Measurements from ENCODE around the gene KRTAP25-1. TPM values are rescaled to one million over a fixed set of nuclear protein-coding genes. Genes with fewer than 3 reads are reported as not detected.

KRTAP25-1 gene
- total RNA-seq, 1 donor from 2014 or later = not detected

- Mint-ChIP-seq H3K4me1 (no peaks in the 10 kb centered on the region), H3K27me3 (no peaks in the 10 kb centered on the region), H3K36me3 (ENCODE audit: low read depth) (no peaks in the 10 kb centered on the region), H3K27ac (no peak overlapping the region), H3K9me3 (peaks cover 7% of the 10 kb centered on the region), H3K4me3 (no peak overlapping the region)
- intact Hi-C loops (cut with micrococcal nuclease) = no loop called here
- CTCF ChIA-PET = no interaction called here
- DNase-seq = no peak
- no peak for TF ChIP-seq CTCF (IDR thresholded peaks at IDR 0.05)
- POLR2A ChIA-PET = no interaction called here
- no peak for ATAC-seq (ENCODE audit: low read depth)
Measured at GRCh38 chr21:30255679-30256078, 33.6 kb downstream of the KRTAP25-1 start.

- no peaks in the 10 kb centered on the region for H3K36me3 Mint-ChIP-seq (ENCODE audit: low read depth)
Measured at GRCh38 chr21:30251781-30252180, 37.5 kb downstream of the KRTAP25-1 start.

GRCh38 chr21:30249936-30250335, 39.4 kb downstream of the KRTAP25-1 start:
- ATAC-seq (ENCODE audit: low read depth) (no peak), DNase-seq (no peak)
- intact Hi-C loops (cut with micrococcal nuclease) = no loop called here
- ChIA-PET CTCF (no interaction called here), POLR2A (no interaction called here)
- peaks cover 11% of the 10 kb centered on the region for H3K9me3 Mint-ChIP-seq
- no peaks in the 10 kb centered on the region for H3K36me3 Mint-ChIP-seq (ENCODE audit: low read depth)
- no peak overlapping the region for H3K4me3 Mint-ChIP-seq
- no peak overlapping the region for H3K27ac Mint-ChIP-seq
- H3K4me1 Mint-ChIP-seq = no peaks in the 10 kb centered on the region
- H3K27me3 Mint-ChIP-seq = no peaks in the 10 kb centered on the region
- no peak for TF ChIP-seq CTCF (IDR thresholded peaks at IDR 0.05)

More at GRCh38 chr21:30251781-30252180, 37.5 kb downstream of the KRTAP25-1 start:
- POLR2A ChIA-PET = no interaction called here
- no peak overlapping the region for H3K4me3 Mint-ChIP-seq
- no peak overlapping the region for H3K27ac Mint-ChIP-seq
- no peaks in the 10 kb centered on the region for H3K27me3 Mint-ChIP-seq
- ATAC-seq (ENCODE audit: low read depth) = no peak
- TF ChIP-seq CTCF (IDR thresholded peaks at IDR 0.05) = no peak
- DNase-seq = no peak
- no peaks in the 10 kb centered on the region for H3K4me1 Mint-ChIP-seq
- CTCF ChIA-PET = no interaction called here
- peaks cover 11% of the 10 kb centered on the region for H3K9me3 Mint-ChIP-seq
- intact Hi-C loops (cut with micrococcal nuclease) = no loop called here

- POLR2A ChIA-PET = no interaction called here
- Mint-ChIP-seq H3K9me3 (peaks cover 11% of the 10 kb centered on the region), H3K36me3 (ENCODE audit: low read depth) (no peaks in the 10 kb centered on the region), H3K27me3 (no peaks in the 10 kb centered on the region), H3K4me3 (no peak overlapping the region), H3K27ac (no peak overlapping the region), H3K4me1 (no peaks in the 10 kb centered on the region)
- DNase-seq (no peak), ATAC-seq (ENCODE audit: low read depth) (no peak)
- no peak for TF ChIP-seq CTCF (IDR thresholded peaks at IDR 0.05)
- CTCF ChIA-PET = no interaction called here
- intact Hi-C loops (cut with micrococcal nuclease) = no loop called here
Measured at GRCh38 chr21:30248844-30249243, 40.5 kb downstream of the KRTAP25-1 start.

GRCh38 chr21:30245061-30245460, 44.3 kb downstream of the KRTAP25-1 start:
- ATAC-seq (ENCODE audit: low read depth) (no peak), DNase-seq (no peak)
- intact Hi-C loops (cut with micrococcal nuclease) = no loop called here
- ChIA-PET POLR2A (no interaction called here), CTCF (no interaction called here)
- H3K4me1 Mint-ChIP-seq = no peaks in the 10 kb centered on the region
- no peak for TF ChIP-seq CTCF (IDR thresholded peaks at IDR 0.05)
- H3K27ac Mint-ChIP-seq = no peak overlapping the region
- H3K36me3 Mint-ChIP-seq (ENCODE audit: low read depth) = no peaks in the 10 kb centered on the region
- H3K9me3 Mint-ChIP-seq = peaks cover 4% of the 10 kb centered on the region
- H3K27me3 Mint-ChIP-seq = no peaks in the 10 kb centered on the region
- H3K4me3 Mint-ChIP-seq = no peak overlapping the region

Data from activated B cell treated with CpG ODN at 0.5 μM for 24 hours (primary cell).